Calu3 (cell line): ENCODE results near the gene LYPD8. TPM values are rescaled to one million over a fixed set of nuclear protein-coding genes. Genes with fewer than 3 reads are reported as not detected.

Experiments used
- BruUV-seq: library from RNA; stranded (reverse); fragments of 400-500 nt; replicated peaks from 2 replicates; lab custom pipeline; 2021; lab: Mats Ljungman, UMichigan
- CTCF ChIA-PET: fragments of 300-600 bp; sonication (Branson Sonifier 250); formaldehyde crosslinking; loops from one replicate; lab custom pipeline; 2022; ENCODE audit warnings: antibody characterized with exemption; lab: Charles Lee
- DNase-seq: peaks from one replicate; pipeline ENCODE4 v3.0.0; 2022
- H3K27ac Mint-ChIP-seq: one replicate; pipeline ENCODE4 v1.8.0; 2022; ENCODE audit warnings: mixed read lengths; ENCODE audit not compliant: unreplicated experiment
- H3K27me3 Mint-ChIP-seq: one replicate; pipeline ENCODE4 v1.8.0; 2022; ENCODE audit warnings: mixed read lengths; ENCODE audit not compliant: unreplicated experiment
- H3K36me3 Mint-ChIP-seq: one replicate; pipeline ENCODE4 v1.8.0; 2022; ENCODE audit warnings: mild to moderate bottlenecking, moderate library complexity, mixed read lengths; ENCODE audit not compliant: insufficient read depth, unreplicated experiment
- H3K4me1 Mint-ChIP-seq: one replicate; pipeline ENCODE4 v1.8.0; 2022; ENCODE audit warnings: mild to moderate bottlenecking, low read depth, mixed read lengths; ENCODE audit not compliant: unreplicated experiment
- H3K4me3 Mint-ChIP-seq: one replicate; pipeline ENCODE4 v1.8.0; 2022; ENCODE audit warnings: mild to moderate bottlenecking, low read depth, moderate library complexity, mixed read lengths; ENCODE audit not compliant: unreplicated experiment
- H3K9me3 Mint-ChIP-seq: one replicate; pipeline ENCODE4 v1.8.0; 2022; ENCODE audit warnings: low read depth, mixed read lengths; ENCODE audit not compliant: unreplicated experiment
- intact Hi-C: fragments of 100-400 bp; cut with micrococcal nuclease; formaldehyde crosslinking; loops from one replicate; pipeline ENCODE4 v1.10.0; 2022; ENCODE audit not compliant: unreplicated experiment
- total RNA-seq: library from RNA; stranded (reverse); gene quantifications from 2 replicates; pipeline ENCODE4 v1.2.3, GENCODE V29; 2022
- TF ChIP-seq, protein P1 (sequence below): fragments of 200-600 bp; IDR thresholded peaks from one replicate; pipeline ENCODE4 v1.8.0; 2022; ENCODE audit warnings: antibody characterized with exemption; ENCODE audit not compliant: unreplicated experiment

LYPD8 gene
- total RNA-seq, 1 experiment from 2014 or later = not detected

- H3K27ac Mint-ChIP-seq = no peak overlapping the region
- H3K4me3 Mint-ChIP-seq = no peak overlapping the region
- intact Hi-C loops = no loop called here
- TF ChIP-seq, protein P1, sequence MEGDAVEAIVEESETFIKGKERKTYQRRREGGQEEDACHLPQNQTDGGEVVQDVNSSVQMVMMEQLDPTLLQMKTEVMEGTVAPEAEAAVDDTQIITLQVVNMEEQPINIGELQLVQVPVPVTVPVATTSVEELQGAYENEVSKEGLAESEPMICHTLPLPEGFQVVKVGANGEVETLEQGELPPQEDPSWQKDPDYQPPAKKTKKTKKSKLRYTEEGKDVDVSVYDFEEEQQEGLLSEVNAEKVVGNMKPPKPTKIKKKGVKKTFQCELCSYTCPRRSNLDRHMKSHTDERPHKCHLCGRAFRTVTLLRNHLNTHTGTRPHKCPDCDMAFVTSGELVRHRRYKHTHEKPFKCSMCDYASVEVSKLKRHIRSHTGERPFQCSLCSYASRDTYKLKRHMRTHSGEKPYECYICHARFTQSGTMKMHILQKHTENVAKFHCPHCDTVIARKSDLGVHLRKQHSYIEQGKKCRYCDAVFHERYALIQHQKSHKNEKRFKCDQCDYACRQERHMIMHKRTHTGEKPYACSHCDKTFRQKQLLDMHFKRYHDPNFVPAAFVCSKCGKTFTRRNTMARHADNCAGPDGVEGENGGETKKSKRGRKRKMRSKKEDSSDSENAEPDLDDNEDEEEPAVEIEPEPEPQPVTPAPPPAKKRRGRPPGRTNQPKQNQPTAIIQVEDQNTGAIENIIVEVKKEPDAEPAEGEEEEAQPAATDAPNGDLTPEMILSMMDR = no peak
- no peak for DNase-seq
- H3K27me3 Mint-ChIP-seq = no peaks in the 10 kb centered on the region
- no TSS peak for BruUV-seq
- no peaks in the 10 kb centered on the region for H3K36me3 Mint-ChIP-seq
- CTCF ChIA-PET = no interaction called here
- no peaks in the 10 kb centered on the region for H3K9me3 Mint-ChIP-seq
- no peaks in the 10 kb centered on the region for H3K4me1 Mint-ChIP-seq
Measured at GRCh38 chr1:248751142-248751541, 4.4 kb downstream of the LYPD8 start.

GRCh38 chr1:248750496-248750895 lies 5.1 kb downstream of the LYPD8 start:
- CTCF ChIA-PET = no interaction called here
- no peak overlapping the region for H3K27ac Mint-ChIP-seq
- TF ChIP-seq, protein P1 = no peak
- H3K4me1 Mint-ChIP-seq = no peaks in the 10 kb centered on the region
- BruUV-seq = no TSS peak
- no peaks in the 10 kb centered on the region for H3K36me3 Mint-ChIP-seq
- no peaks in the 10 kb centered on the region for H3K27me3 Mint-ChIP-seq
- intact Hi-C loops = no loop called here
- no peak for DNase-seq
- no peak overlapping the region for H3K4me3 Mint-ChIP-seq
- no peaks in the 10 kb centered on the region for H3K9me3 Mint-ChIP-seq

- no TSS peak for BruUV-seq
- no peaks in the 10 kb centered on the region for H3K4me1 Mint-ChIP-seq
- H3K36me3 Mint-ChIP-seq = no peaks in the 10 kb centered on the region
- DNase-seq = no peak
- H3K9me3 Mint-ChIP-seq = peaks cover 2% of the 10 kb centered on the region
- H3K4me3 Mint-ChIP-seq = no peak overlapping the region
- H3K27me3 Mint-ChIP-seq = no peaks in the 10 kb centered on the region
- CTCF ChIA-PET = interaction anchor here (0.7 to 1.2 kb wide), 2 partner anchors 10 to 44 kb away, joined by 3 to 4 read pairs; no protein-coding TSS in a partner anchor
- intact Hi-C loops = no loop called here
- no peak overlapping the region for H3K27ac Mint-ChIP-seq
- TF ChIP-seq, protein P1 = no peak
Measured at GRCh38 chr1:248748211-248748610, 7.3 kb downstream of the LYPD8 start.

DNA sequence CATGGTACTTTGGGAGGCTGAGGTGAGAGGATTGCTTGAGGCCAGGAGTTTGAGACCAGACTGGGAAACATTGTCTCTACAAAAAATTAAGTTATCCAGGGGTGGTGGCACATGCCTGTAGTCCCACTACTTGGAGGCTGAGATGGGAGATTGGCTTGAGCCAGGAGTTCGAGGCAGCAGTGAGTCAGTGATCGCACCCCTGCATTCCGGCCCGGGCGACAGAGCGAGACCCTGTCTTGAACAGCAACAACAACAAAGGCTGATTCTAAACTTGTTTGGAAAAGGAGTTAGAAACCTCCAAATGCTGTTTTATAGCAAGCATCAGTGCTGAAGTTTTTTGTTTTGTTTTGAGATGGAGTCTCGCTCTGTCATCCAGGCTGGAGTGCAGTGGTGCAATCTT lies 14.7 kb downstream of the LYPD8 start:
- Mint-ChIP-seq H3K9me3 (peaks cover 14% of the 10 kb centered on the region), H3K27ac (no peak overlapping the region), H3K4me1 (no peaks in the 10 kb centered on the region), H3K4me3 (no peak overlapping the region), H3K36me3 (no peaks in the 10 kb centered on the region), H3K27me3 (no peaks in the 10 kb centered on the region)
- TF ChIP-seq, protein P1 = no peak
- DNase-seq = no peak
- CTCF ChIA-PET = no interaction called here
- BruUV-seq = no TSS peak
- intact Hi-C loops = no loop called here
